KMS-11 (cell line): ENCODE measurements around the gene RAB23.

Source experiments
- H2AFZ ChIP-seq: fragments of 200-600 bp; sonication (generic); 2 replicates; pipeline ENCODE4 v1.6.1; 2016; ENCODE audit warnings: antibody characterized with exemption, mixed run types, low read depth
- H3K27ac ChIP-seq: fragments of 200-600 bp; sonication (generic); 2 replicates; pipeline ENCODE4 v1.6.1; 2016; ENCODE audit warnings: mild to moderate bottlenecking, mixed run types
- H3K27me3 ChIP-seq: fragments of 200-600 bp; sonication (generic); 2 replicates; pipeline ENCODE4 v1.6.1; 2017; ENCODE audit warnings: mild to moderate bottlenecking, low read depth, mixed run types, moderate library complexity; ENCODE audit not compliant: insufficient read depth
- H3K36me3 ChIP-seq: fragments of 200-600 bp; sonication (generic); 2 replicates; pipeline ENCODE4 v1.6.1; 2017; ENCODE audit warnings: mild to moderate bottlenecking, mixed run types; ENCODE audit not compliant: insufficient read depth
- H3K4me1 ChIP-seq: fragments of 200-600 bp; sonication (generic); 2 replicates; pipeline ENCODE4 v1.6.1; 2016; ENCODE audit warnings: mild to moderate bottlenecking, low read depth, mixed run types; ENCODE audit not compliant: poor library complexity, severe bottlenecking
- H3K4me2 ChIP-seq: fragments of 200-600 bp; sonication (generic); 2 replicates; pipeline ENCODE4 v1.7.0; 2016; ENCODE audit warnings: mild to moderate bottlenecking, mixed run types
- H3K4me3 ChIP-seq: fragments of 200-600 bp; sonication (generic); IDR thresholded peaks from 2 replicates; pipeline ENCODE4 v1.6.1; 2017; ENCODE audit warnings: low read depth, low read length, mixed read lengths; ENCODE audit not compliant: insufficient read depth
- H3K79me2 ChIP-seq: fragments of 200-600 bp; sonication (generic); 2 replicates; pipeline ENCODE4 v1.6.1; 2016; ENCODE audit warnings: low read depth, mixed run types; ENCODE audit not compliant: insufficient read depth
- H3K9ac ChIP-seq: fragments of 200-600 bp; sonication (generic); 2 replicates; pipeline ENCODE4 v1.6.1; 2016; ENCODE audit warnings: mild to moderate bottlenecking, mixed run types
- H4K20me1 ChIP-seq: fragments of 200-600 bp; sonication (generic); 2 replicates; pipeline ENCODE4 v1.6.1; 2016; ENCODE audit warnings: mild to moderate bottlenecking, mixed run types; ENCODE audit not compliant: insufficient read depth
- CTCF ChIP-seq: fragments of 200-600 bp; sonication (generic); conservative IDR thresholded peaks from 2 replicates; pipeline ENCODE4 v1.6.1; 2017; ENCODE audit warnings: low read depth, mild to moderate bottlenecking, antibody characterized with exemption, low read length, moderate library complexity, mixed read lengths

RAB23 gene

GRCh38 chr6:57254055-57254717, 32.1 kb upstream of the RAB23 start:
- no peak overlapping the region for H3K27ac ChIP-seq
- no peak overlapping the region for H3K4me3 ChIP-seq
- no peaks in the 10 kb centered on the region for H3K36me3 ChIP-seq
- no peaks in the 10 kb centered on the region for H3K79me2 ChIP-seq
- H3K9ac ChIP-seq = no peak overlapping the region
- H2AFZ ChIP-seq = no peak overlapping the region
- no peaks in the 10 kb centered on the region for H3K27me3 ChIP-seq
- no peaks in the 10 kb centered on the region for H4K20me1 ChIP-seq
- no peak for TF ChIP-seq CTCF
- no peak overlapping the region for H3K4me2 ChIP-seq
- H3K4me1 ChIP-seq = no peaks in the 10 kb centered on the region

DNA sequence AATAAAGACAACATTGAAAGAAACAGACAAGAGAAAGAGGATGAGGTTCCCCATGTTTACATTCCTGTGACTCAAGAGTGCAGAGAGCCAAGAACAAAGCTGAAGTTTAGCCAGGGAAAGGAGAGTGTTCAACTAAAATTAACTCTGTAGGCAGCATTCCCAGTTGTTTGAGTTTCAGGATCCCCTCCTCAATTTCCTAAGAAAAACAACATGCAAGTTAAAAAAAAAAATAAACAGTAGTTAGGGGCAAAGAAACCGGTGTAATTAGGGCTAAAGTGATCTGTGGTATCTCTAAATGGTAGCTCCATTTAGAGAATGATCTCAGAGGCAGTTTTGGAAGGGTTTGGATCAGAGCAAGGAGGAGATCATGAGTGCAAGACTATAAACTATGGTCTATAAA, 30.9 kb upstream of the RAB23 start:
- H3K27ac ChIP-seq = no peak overlapping the region
- no peaks in the 10 kb centered on the region for H3K27me3 ChIP-seq
- no peaks in the 10 kb centered on the region for H4K20me1 ChIP-seq
- no peak overlapping the region for H3K4me3 ChIP-seq
- H3K79me2 ChIP-seq = no peaks in the 10 kb centered on the region
- TF ChIP-seq CTCF = no peak
- H3K9ac ChIP-seq = no peak overlapping the region
- no peak overlapping the region for H2AFZ ChIP-seq
- H3K36me3 ChIP-seq = no peaks in the 10 kb centered on the region
- H3K4me2 ChIP-seq = no peak overlapping the region
- no peaks in the 10 kb centered on the region for H3K4me1 ChIP-seq

DNA sequence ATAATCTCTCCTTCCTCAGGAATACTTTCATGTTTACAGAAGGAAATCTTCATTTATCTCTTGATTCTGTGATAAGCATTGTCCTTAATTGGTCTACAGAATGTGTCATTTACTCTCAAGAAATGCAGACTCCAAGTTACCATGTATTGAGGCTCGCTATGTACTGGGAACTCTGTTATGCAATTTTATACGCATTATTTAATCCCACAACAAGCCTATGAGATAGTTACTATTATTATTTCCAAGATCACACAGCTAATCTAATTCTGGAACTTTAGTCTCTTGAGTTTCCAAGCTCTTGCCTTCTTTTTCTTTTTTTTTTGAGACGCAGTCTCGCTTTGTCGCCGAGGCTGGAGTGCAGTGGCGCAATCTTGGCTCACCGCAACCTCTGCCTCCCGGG, 30.0 kb upstream of the RAB23 start:
- H3K27ac ChIP-seq = no peak overlapping the region
- no peaks in the 10 kb centered on the region for H4K20me1 ChIP-seq
- no peaks in the 10 kb centered on the region for H3K36me3 ChIP-seq

GRCh38 chr6:57250348-57250747, 28.2 kb upstream of the RAB23 start:
- no peaks in the 10 kb centered on the region for H3K27me3 ChIP-seq
- H3K4me3 ChIP-seq = no peak overlapping the region
- H2AFZ ChIP-seq = no peak overlapping the region
- no peak for TF ChIP-seq CTCF
- no peak overlapping the region for H3K4me2 ChIP-seq
- H3K9ac ChIP-seq = no peak overlapping the region
- no peaks in the 10 kb centered on the region for H3K36me3 ChIP-seq
- no peaks in the 10 kb centered on the region for H3K4me1 ChIP-seq
- H3K27ac ChIP-seq = no peak overlapping the region
- H3K79me2 ChIP-seq = no peaks in the 10 kb centered on the region
- no peaks in the 10 kb centered on the region for H4K20me1 ChIP-seq

More for the DNA sequence above, 30.0 kb upstream of the RAB23 start:
- H3K4me2 ChIP-seq = no peak overlapping the region
- no peaks in the 10 kb centered on the region for H3K27me3 ChIP-seq
- no peak overlapping the region for H3K4me3 ChIP-seq
- H3K79me2 ChIP-seq = no peaks in the 10 kb centered on the region
- no peak overlapping the region for H2AFZ ChIP-seq
- H3K9ac ChIP-seq = no peak overlapping the region
- H3K4me1 ChIP-seq = no peaks in the 10 kb centered on the region
- no peak for TF ChIP-seq CTCF
